Stimulated activated CD4-positive, alpha-beta T cell treated with anti-CD3 and anti-CD28 coated beads, Interleukin-4, amount 100 ng/mL, for 48 hours (primary cell): Measurements from ENCODE around the gene ZNF655.

Source experiments
- DNase-seq, 2 donors: peaks; one replicate each; pipeline ENCODE4 v3.0.0-alpha.2; 2020; ENCODE audit warnings: low read depth in 2 of 2

ZNF655 gene

GRCh38 chr7:99606531-99606930, 48.1 kb downstream of the ZNF655 start:
- DNase-seq = no peak

GRCh38 chr7:99607548-99607947, 49.1 kb downstream of the ZNF655 start:
- no peak for DNase-seq

- DNase-seq = no peak
Observed at GRCh38 chr7:99614495-99614894, 56.1 kb downstream of the ZNF655 start.

GRCh38 chr7:99615989-99616358, 57.5 kb downstream of the ZNF655 start:
- DNase-seq = no peak

- DNase-seq = peak; percentile 79 to 85
Observed at GRCh38 chr7:99616359-99617191, 58.1 kb downstream of the ZNF655 start, which contains the start of gene ZSCAN25. Gene ZSCAN25, plus strand, starts transcription at chr7:99616946. Its CDS starts 2,661 bp downstream, at chr7:99619607.

- DNase-seq = no peak
Observed at GRCh38 chr7:99617192-99617781, 58.8 kb downstream of the ZNF655 start.

GRCh38 chr7:99618726-99619125, 60.3 kb downstream of the ZNF655 start:
- no peak for DNase-seq

- no peak for DNase-seq
Observed at GRCh38 chr7:99619571-99620130, 61.2 kb downstream of the ZNF655 start.

- DNase-seq = no peak
Observed at GRCh38 chr7:99621271-99621670, 62.8 kb downstream of the ZNF655 start.

GRCh38 chr7:99622596-99622995, 64.2 kb downstream of the ZNF655 start:
- no peak for DNase-seq

GRCh38 chr7:99623091-99623693, 64.8 kb downstream of the ZNF655 start:
- DNase-seq = no peak

- peak in 1 of 2 donors; percentile 32 for DNase-seq
Observed at GRCh38 chr7:99623702-99624447, 65.4 kb downstream of the ZNF655 start.

GRCh38 chr7:99624484-99624883, 66.0 kb downstream of the ZNF655 start:
- peak; percentile 51 to 56 for DNase-seq

- DNase-seq = no peak
Observed at GRCh38 chr7:99625321-99625720, 66.9 kb downstream of the ZNF655 start.

GRCh38 chr7:99625961-99626360, 67.5 kb downstream of the ZNF655 start:
- DNase-seq = no peak
